GM12878 (cell line): ENCODE results near the gene RASAL3. TPM values are rescaled to one million over a fixed set of nuclear protein-coding genes. Genes with fewer than 3 reads are reported as not detected.

Experiments
- ATAC-seq: fragments of 200-7000 bp; cut with Tn5 transposase; 3 replicates; pipeline ENCODE4 v1.9.1; 2020; ENCODE audit warnings: mild to moderate bottlenecking, moderate library complexity
- BruUV-seq: library from RNA; stranded (reverse); fragments of 400-500 nt; replicated peaks from 2 replicates; lab custom pipeline; 2021; lab: Mats Ljungman, UMichigan
- CTCF ChIA-PET: fragments of 300-600 bp; sonication (Branson Sonifier 250); formaldehyde crosslinking; extraction: SDS; loops from one replicate; lab custom pipeline; 2021; ENCODE audit warnings: inconsistent platforms; lab: Yijun Ruan, JAX
- POLR2A ChIA-PET: fragments of 350-600 bp; formaldehyde crosslinking; extraction: SDS; loops from one replicate; lab custom pipeline; 2021; ENCODE audit warnings: inconsistent platforms; lab: Charles Lee
- RAD21 ChIA-PET: fragments of 300-600 bp; sonication (Branson Sonifier 250); formaldehyde crosslinking; loops from one replicate; lab custom pipeline; 2023; ENCODE audit warnings: antibody characterized with exemption; ENCODE audit not compliant: unreplicated experiment; lab: Charles Lee
- SMC1A ChIA-PET: fragments of 300-600 bp; sonication (Branson Sonifier 250); formaldehyde crosslinking; loops from one replicate; lab custom pipeline; 2023; ENCODE audit not compliant: unreplicated experiment, uncharacterized antibody; lab: Charles Lee
- DNase-seq: peaks from one replicate; pipeline ENCODE4 v3.0.0-alpha.2; 2011; ENCODE audit warnings: low read depth, low spot score
- FAIRE-seq: peaks from 3 replicates; lab custom pipeline; 2011; peaks lifted over from hg19 to GRCh38; lab: Jason Lieb, UNC
- H2AFZ ChIP-seq: 2 replicates; pipeline ENCODE4 v1.6.0; 2011; ENCODE audit warnings: low read depth, low read length, control low read depth; ENCODE audit not compliant: control insufficient read depth
- H3K27ac ChIP-seq: 2 replicates; pipeline ENCODE4 v1.5.1; 2011; ENCODE audit warnings: control low read depth; ENCODE audit not compliant: control insufficient read depth, insufficient read depth
- H3K27me3 ChIP-seq, 2 experiments: replicated peaks in 1 of 2; 2 replicates each; pipeline versions ENCODE4 v1.6.0 to v1.6.1; 2011; ENCODE audit warnings: low read length in 1 of 2; ENCODE audit not compliant: control insufficient read depth in 2 of 2, insufficient read depth in 2 of 2
- H3K36me3 ChIP-seq, 2 experiments: 2 replicates each; pipeline ENCODE4 v1.5.1; 2011; ENCODE audit warnings: low read length in 1 of 2; ENCODE audit not compliant: control insufficient read depth in 2 of 2, insufficient read depth in 2 of 2
- H3K4me1 ChIP-seq: 2 replicates; pipeline ENCODE4 v1.6.1; 2011; ENCODE audit warnings: mild to moderate bottlenecking, low read length, moderate library complexity, mixed read lengths; ENCODE audit not compliant: control insufficient read depth, insufficient read depth
- H3K4me2 ChIP-seq: 2 replicates; pipeline ENCODE4 v1.6.0; 2011; ENCODE audit warnings: control low read depth; ENCODE audit not compliant: control insufficient read depth, insufficient read depth
- H3K4me3 ChIP-seq: fragments of 200-600 bp; sonication (generic); 2 replicates; pipeline ENCODE4 v1.5.1; 2016
- H3K79me2 ChIP-seq: 2 replicates; pipeline ENCODE4 v1.6.0; 2011; ENCODE audit warnings: low read length; ENCODE audit not compliant: control insufficient read depth, insufficient read depth
- H3K9ac ChIP-seq: 2 replicates; pipeline ENCODE4 v1.8.0; 2011; ENCODE audit warnings: low read length, control low read depth, mixed read lengths; ENCODE audit not compliant: control insufficient read depth, insufficient read depth
- H3K9me3 ChIP-seq: replicated peaks from 3 replicates; pipeline ENCODE4 v1.5.1; 2011; ENCODE audit warnings: mild to moderate bottlenecking, low read length; ENCODE audit not compliant: control insufficient read depth, insufficient read depth
- H4K20me1 ChIP-seq: 2 replicates; pipeline ENCODE4 v1.6.0; 2011; ENCODE audit not compliant: control insufficient read depth, insufficient read depth
- BCLAF1 ChIP-seq: fragments of 450-650 bp; IDR thresholded peaks from 2 replicates; pipeline ENCODE4 v1.6.1; 2017; ENCODE audit warnings: antibody characterized with exemption, mild to moderate bottlenecking, moderate library complexity
- CBX3 ChIP-seq: fragments of 200-600 bp; sonication (generic); IDR thresholded peaks from 2 replicates; pipeline ENCODE4 v1.6.1; 2016; ENCODE audit warnings: low read depth, borderline replicate concordance
- CHD1 ChIP-seq: IDR thresholded peaks from 2 replicates; pipeline ENCODE4 v1.6.1; 2012; ENCODE audit warnings: low read depth, low read length, improper control_type of control experiment
- CREB1 ChIP-seq: IDR thresholded peaks from 2 replicates; pipeline ENCODE4 v1.6.1; 2012; ENCODE audit warnings: low read depth, mild to moderate bottlenecking, inconsistent platforms
- HSF1 ChIP-seq: fragments of 150-350 bp; IDR thresholded peaks from 2 replicates; pipeline ENCODE4 v1.6.1; 2014; ENCODE audit warnings: mild to moderate bottlenecking, low read depth, low read length
- NFXL1 ChIP-seq: fragments of 450-650 bp; IDR thresholded peaks from 2 replicates; pipeline ENCODE4 v1.6.1; 2017; ENCODE audit warnings: antibody characterized with exemption, mild to moderate bottlenecking, borderline replicate concordance
- SMC3 ChIP-seq: IDR thresholded peaks from 2 replicates; pipeline ENCODE4 v1.6.1; 2011; ENCODE audit warnings: low read length, improper control_type of control experiment, borderline replicate concordance
- SREBF1 ChIP-seq: IDR thresholded peaks from 2 replicates; pipeline ENCODE4 v1.6.1; 2012; ENCODE audit warnings: mild to moderate bottlenecking, low read length
- SUPT20H ChIP-seq: IDR thresholded peaks from 2 replicates; pipeline ENCODE4 v1.6.1; 2011; ENCODE audit warnings: low read depth, mild to moderate bottlenecking, low read length, moderate library complexity, borderline replicate concordance; ENCODE audit not compliant: control insufficient read depth
- TAF1 ChIP-seq: IDR thresholded peaks from 2 replicates; pipeline ENCODE4 v1.6.1; 2011; ENCODE audit warnings: mild to moderate bottlenecking, low read depth, low read length, borderline replicate concordance
- ZNF384 ChIP-seq: IDR thresholded peaks from 2 replicates; pipeline ENCODE4 v1.6.1; 2012; ENCODE audit warnings: low read depth, mild to moderate bottlenecking, low read length, improper control_type of control experiment, borderline replicate concordance
- ZSCAN29 ChIP-seq: fragments of 450-650 bp; IDR thresholded peaks from 2 replicates; pipeline ENCODE4 v1.6.1; 2017; ENCODE audit warnings: mild to moderate bottlenecking, moderate library complexity
- WGBS: methylation state at CpG from one replicate; pipeline ENCODE4 v1.1.6; 2016; ENCODE audit warnings: low lambda C conversion rate; ENCODE audit not compliant: insufficient replicate concordance, insufficient coverage; ENCODE audit errors: missing lambda C conversion rate; 5-methylcytosine and 5-hydroxymethylcytosine counted together
- in situ Hi-C: fragments of 300-500 bp; cut with MboI; formaldehyde crosslinking; loops from 9 replicates; pipeline ENCODE4 v1.14.3; 2018; ENCODE audit warnings: mixed read lengths
- intact Hi-C: fragments of 100-400 bp; cut with micrococcal nuclease; formaldehyde crosslinking; loops from one replicate; pipeline ENCODE4 v1.14.2; 2022; ENCODE audit not compliant: unreplicated experiment
- polyA plus RNA-seq, 11 experiments: library from polyadenylated mRNA; depleted of rRNA in 4 of 11; unstranded in 6 of 11; stranded (reverse) in 5 of 11; fragments of >200 nt; fragmentation: Nextera tagmentation in 4 of 11; fragmentation: Illumina TruSeq in 1 of 11; extraction: Ambion mirVana in 4 of 11; extraction: Trizol in 1 of 11; gene quantifications; 1 replicate in 1 of 11; 2 replicates in 10 of 11; pipeline versions ENCODE4 v1.2.1 to v1.2.3, GENCODE V29; 2011 to 2016; ENCODE audit warnings: inconsistent platforms in 2 of 11, missing spikeins in 2 of 11, low read depth in 1 of 11
- total RNA-seq, 4 experiments: library from RNA; depleted of rRNA in 3 of 4; stranded (reverse); fragments of >200 nt in 3 of 4; fragmentation: Illumina TruSeq in 1 of 4; extraction: Trizol in 1 of 4; gene quantifications; 2 replicates each; pipeline versions ENCODE4 v1.2.1 to v1.2.3, GENCODE V29; 2013 to 2021

Gene RASAL3
- total and polyA plus RNA-seq, 10 of the 15 experiments (the other 5 are each of a cell fraction or from before 2014, with no cell fraction given), result 1.7 to 81.3 (median 23.2) TPM

GRCh38 chr19:15438124-15438496, 26.2 kb downstream of the RASAL3 start:
- Histone ChIP-seq H3K9ac (no peak overlapping the region), H2AFZ (no peak overlapping the region), H3K36me3 (no peaks in the 10 kb centered on the region), H4K20me1 (no peaks in the 10 kb centered on the region; the same call in 1 of the 2 replicates), H3K9me3 (no peaks in the 10 kb centered on the region), H3K27ac (no peak overlapping the region)
- no peak for ATAC-seq
- CTCF ChIA-PET, result no interaction called here
- WGBS, result 0% methylated on average over 2 of the region's 2 CpGs
- TF ChIP-seq SREBF1 (no peak), ZSCAN29 (no peak), NFXL1 (no peak)
- TF ChIP-seq, all 136 proteins: peak for 0
- BruUV-seq, result no TSS peak
- ChIA-PET RAD21 (no interaction called here), SMC1A (interaction anchor here (2.2 kb wide), 1 partner anchor 19 kb away, joined by 5 read pairs; the partner anchor contains the start of gene AKAP8L), POLR2A (interaction anchor here (1.1 kb wide), 1 partner anchor 29 kb away, joined by 4 read pairs; no protein-coding TSS in a partner anchor)
- no peak overlapping the region for H3K4me2 ChIP-seq
- in situ Hi-C loops, result no loop called here
- FAIRE-seq, result no peak
- H3K79me2 ChIP-seq, result no peaks in the 10 kb centered on the region
- no peaks in the 10 kb centered on the region for H3K27me3 ChIP-seq
- intact Hi-C loops, result no loop called here
- H3K4me3 ChIP-seq, result no peak overlapping the region
- H3K4me1 ChIP-seq, result no peaks in the 10 kb centered on the region; the same call in 1 of the 2 replicates
- DNase-seq, result no peak

- no peak overlapping the region for H3K27ac ChIP-seq
- H3K36me3 ChIP-seq, result no peaks in the 10 kb centered on the region
- H3K4me1 ChIP-seq, result no peaks in the 10 kb centered on the region; the same call in 1 of the 2 replicates
- DNase-seq, result no peak
- H3K9me3 ChIP-seq, result no peaks in the 10 kb centered on the region
- no peaks in the 10 kb centered on the region for H3K27me3 ChIP-seq
- peaks cover 4% of the 10 kb centered on the region for H3K79me2 ChIP-seq
- H3K4me3 ChIP-seq, result no peak overlapping the region
- no peak overlapping the region for H2AFZ ChIP-seq
- no peak overlapping the region for H3K4me2 ChIP-seq
- 76% methylated on average over 10 of the region's 10 CpGs for WGBS
- RAD21 ChIA-PET, result interaction anchor here (1.2 kb wide), 1 partner anchor 19 kb away, joined by 3 read pairs; the partner anchor contains the start of gene AKAP8L
- no peak for FAIRE-seq
- intact Hi-C loops, result no loop called here
- no peak for ATAC-seq
- H3K9ac ChIP-seq, result no peak overlapping the region
- in situ Hi-C loops, result no loop called here
- H4K20me1 ChIP-seq, result no peaks in the 10 kb centered on the region; the same call in 1 of the 2 replicates
- POLR2A ChIA-PET, result interaction anchor here (1.1 kb wide), 1 partner anchor 29 kb away, joined by 4 read pairs; no protein-coding TSS in a partner anchor
- SMC1A ChIA-PET, result interaction anchor here (2.2 kb wide), 1 partner anchor 18 kb away, joined by 5 read pairs; the partner anchor contains the start of gene AKAP8L
- CTCF ChIA-PET, result interaction anchor here (1.4 kb wide), 1 partner anchor 18 kb away, joined by 4 read pairs; no protein-coding TSS in a partner anchor
- BruUV-seq, result no TSS peak
- no peak for TF ChIP-seq SMC3
- no peak for TF ChIP-seq CHD1
- no peak for TF ChIP-seq TAF1
- TF ChIP-seq CREB1, result no peak
- TF ChIP-seq ZNF384, result no peak
- TF ChIP-seq SUPT20H, result no peak
- no peak for TF ChIP-seq CBX3
- TF ChIP-seq BCLAF1, result no peak
- TF ChIP-seq HSF1, result no peak
Observed at GRCh38 chr19:15437355-15438123, 26.8 kb downstream of the RASAL3 start.
